GM13977 (cell line): ENCODE data around the gene IPO4.
A peak's percentile ranks its signal among the peaks of the same experiment; 100 is the strongest.

Source experiments
- DNase-seq: peaks from one replicate; pipeline ENCODE4 v3.0.0; 2012; ENCODE audit warnings: low spot score
- in situ Hi-C: fragments of 300-500 bp; cut with MboI; formaldehyde crosslinking; loops from one replicate; pipeline ENCODE4 v1.12.0; 2022; ENCODE audit warnings: low sequenced_read_pairs, low pct_unique_long_range_greater_than_20kb, mixed read lengths, inconsistent platforms; ENCODE audit not compliant: unreplicated experiment
- TF ChIP-seq, protein P1 (sequence below): IDR thresholded peaks from 2 replicates; pipeline ENCODE4 v1.5.1; 2012; ENCODE audit warnings: mild to moderate bottlenecking, control low read depth; ENCODE audit not compliant: insufficient read depth; ENCODE audit errors: extremely low read depth, missing control alignments

IPO4 gene

DNA sequence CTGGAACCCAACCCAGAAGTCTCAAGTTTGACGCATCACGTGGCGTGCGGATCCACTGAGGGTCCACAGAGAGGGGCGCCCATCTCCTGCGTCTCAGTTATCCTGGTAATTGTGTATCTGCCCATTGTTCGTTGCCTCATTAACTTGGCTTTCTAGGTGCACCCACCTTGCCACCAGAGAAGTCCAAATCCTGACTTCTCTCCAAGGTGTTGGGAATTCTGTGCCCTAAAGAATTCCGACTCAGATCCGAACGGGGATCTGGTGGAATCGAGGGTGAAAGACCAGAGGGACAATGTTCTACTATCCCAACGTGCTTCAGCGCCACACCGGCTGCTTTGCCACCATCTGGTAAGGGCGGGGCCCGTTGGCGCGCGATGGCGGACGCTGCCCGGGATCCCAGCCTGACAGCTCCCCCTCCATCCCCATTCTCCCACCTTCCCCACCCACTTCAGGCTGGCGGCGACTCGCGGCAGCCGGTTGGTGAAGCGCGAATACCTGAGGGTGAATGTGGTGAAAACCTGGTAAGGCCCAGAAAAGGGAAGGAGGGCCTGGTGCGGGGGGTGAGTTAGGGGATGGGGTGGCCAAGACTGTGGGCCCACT is 16.3 kb downstream of the IPO4 start:
- TF ChIP-seq, protein P1, sequence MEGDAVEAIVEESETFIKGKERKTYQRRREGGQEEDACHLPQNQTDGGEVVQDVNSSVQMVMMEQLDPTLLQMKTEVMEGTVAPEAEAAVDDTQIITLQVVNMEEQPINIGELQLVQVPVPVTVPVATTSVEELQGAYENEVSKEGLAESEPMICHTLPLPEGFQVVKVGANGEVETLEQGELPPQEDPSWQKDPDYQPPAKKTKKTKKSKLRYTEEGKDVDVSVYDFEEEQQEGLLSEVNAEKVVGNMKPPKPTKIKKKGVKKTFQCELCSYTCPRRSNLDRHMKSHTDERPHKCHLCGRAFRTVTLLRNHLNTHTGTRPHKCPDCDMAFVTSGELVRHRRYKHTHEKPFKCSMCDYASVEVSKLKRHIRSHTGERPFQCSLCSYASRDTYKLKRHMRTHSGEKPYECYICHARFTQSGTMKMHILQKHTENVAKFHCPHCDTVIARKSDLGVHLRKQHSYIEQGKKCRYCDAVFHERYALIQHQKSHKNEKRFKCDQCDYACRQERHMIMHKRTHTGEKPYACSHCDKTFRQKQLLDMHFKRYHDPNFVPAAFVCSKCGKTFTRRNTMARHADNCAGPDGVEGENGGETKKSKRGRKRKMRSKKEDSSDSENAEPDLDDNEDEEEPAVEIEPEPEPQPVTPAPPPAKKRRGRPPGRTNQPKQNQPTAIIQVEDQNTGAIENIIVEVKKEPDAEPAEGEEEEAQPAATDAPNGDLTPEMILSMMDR, result no peak
- no peak for DNase-seq
- in situ Hi-C loops, result no loop called here

DNA sequence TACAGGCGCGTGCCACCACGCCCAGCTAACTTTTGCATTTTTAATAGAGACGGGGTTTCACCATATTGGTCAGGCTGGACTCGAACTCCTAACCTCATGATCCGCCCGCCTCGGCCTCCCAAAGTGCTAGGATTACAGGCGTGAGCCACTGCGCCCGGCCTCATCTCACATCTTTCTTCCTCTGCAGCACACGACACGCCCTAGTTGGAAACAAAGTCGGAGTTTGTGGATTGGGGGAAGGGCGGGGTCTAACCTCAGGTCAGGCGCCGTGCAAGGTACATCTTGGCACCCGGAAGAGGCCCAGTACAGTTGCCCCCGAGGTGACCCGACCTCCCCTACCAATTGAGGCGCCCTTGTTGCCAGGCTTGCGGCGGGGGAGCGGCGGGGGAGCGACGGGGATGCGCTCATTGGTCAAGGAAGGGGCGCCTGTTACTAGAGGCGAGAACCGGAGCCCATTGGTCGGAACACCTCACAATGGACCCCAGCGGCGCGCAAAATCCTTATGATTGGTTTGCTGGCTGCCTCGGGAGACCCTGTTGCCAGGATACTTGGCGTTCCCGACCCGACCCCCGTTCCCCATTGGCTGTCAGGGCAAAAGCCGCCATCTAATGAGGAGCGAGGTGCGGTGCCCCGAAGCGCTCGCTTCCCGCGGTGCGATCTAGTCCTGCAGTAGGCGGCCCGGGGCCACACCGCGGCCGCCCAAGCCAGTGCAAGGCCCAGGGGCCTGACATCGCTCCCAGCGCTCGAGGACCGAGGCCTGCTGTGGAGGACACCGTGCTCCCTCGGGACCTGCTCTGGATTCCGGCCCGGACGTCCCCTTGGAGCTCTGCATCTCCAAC is 17.0 kb downstream of the IPO4 start, which contains the start of gene REC8:
TSS of gene REC8 (plus strand) at position 659 of the 839 bp plus-strand sequence. CDS start 473 bp downstream, outside the sequence.
- in situ Hi-C loops, result no loop called here
- TF ChIP-seq, protein P1, result no peak
- DNase-seq, result peak; percentile 98

DNA sequence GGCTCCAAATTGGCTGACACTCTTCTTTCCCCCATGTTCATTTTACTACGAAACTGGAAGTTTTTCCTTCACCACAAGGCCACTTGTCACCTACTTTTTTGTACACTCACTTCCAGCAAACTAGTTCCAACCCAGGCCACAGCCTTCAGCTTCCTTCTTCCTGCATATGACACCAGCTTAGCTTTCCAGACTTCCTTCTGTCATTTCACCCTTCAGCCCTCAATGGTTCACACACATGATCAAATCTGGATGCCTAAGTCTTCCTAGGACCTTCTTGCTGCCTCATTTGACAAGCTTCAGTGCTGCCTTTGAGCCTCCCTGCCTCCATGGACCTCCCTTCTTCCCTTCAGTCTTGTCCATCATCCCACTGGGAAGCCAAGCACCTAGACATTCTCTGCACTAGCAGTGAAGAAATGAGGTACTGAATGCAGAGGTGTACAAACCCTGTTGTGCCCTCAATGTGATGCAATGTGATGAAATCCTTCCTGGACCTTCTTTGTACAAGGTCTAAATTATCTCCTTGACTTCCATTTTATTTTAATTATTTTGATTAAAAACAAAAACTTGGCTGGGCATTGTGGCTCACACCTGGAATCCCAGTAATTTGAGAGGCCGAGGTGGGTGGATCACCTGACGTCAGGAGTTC is 21.0 kb downstream of the IPO4 start:
- DNase-seq, result no peak
- in situ Hi-C loops, result no loop called here
- TF ChIP-seq, protein P1, result no peak

DNA sequence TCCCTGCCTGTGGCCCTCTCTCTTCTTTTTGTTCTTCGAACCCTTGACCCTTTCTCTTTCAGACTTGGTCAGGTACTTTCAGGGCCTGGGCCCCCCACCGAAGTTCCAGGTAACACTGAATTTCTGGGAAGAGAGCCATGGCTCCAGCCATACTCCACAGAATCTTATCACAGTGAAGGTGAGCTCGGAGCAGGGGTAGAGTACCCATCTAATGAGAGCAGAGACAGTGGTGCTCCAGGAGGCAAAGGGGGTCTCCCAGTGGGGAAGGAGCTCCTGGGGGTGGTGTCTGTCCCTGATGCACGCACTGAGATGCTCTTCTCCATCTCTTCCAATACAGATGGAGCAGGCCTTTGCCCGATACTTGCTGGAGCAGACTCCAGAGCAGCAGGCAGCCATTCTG is 22.8 kb downstream of the IPO4 start:
- no peak for DNase-seq
- in situ Hi-C loops, result no loop called here
- TF ChIP-seq, protein P1, result no peak

DNA sequence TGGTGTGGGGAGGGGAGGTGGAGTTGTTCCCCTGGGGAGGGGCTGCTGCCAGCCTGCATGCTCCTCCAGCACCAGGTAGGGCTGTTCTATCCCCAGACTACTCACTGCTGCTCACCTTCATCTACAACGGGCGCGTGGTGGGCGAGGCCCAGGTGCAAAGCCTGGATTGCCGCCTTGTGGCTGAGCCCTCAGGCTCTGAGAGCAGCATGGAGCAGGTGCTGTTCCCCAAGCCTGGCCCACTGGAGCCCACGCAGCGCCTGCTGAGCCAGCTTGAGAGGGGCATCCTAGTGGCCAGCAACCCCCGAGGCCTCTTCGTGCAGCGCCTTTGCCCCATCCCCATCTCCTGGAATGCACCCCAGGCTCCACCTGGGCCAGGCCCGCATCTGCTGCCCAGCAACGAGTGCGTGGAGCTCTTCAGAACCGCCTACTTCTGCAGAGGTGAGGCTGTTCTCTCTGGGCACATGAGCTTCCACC is 24.1 kb downstream of the IPO4 start:
- in situ Hi-C loops, result no loop called here
- DNase-seq, result no peak
- TF ChIP-seq, protein P1, result no peak

DNA sequence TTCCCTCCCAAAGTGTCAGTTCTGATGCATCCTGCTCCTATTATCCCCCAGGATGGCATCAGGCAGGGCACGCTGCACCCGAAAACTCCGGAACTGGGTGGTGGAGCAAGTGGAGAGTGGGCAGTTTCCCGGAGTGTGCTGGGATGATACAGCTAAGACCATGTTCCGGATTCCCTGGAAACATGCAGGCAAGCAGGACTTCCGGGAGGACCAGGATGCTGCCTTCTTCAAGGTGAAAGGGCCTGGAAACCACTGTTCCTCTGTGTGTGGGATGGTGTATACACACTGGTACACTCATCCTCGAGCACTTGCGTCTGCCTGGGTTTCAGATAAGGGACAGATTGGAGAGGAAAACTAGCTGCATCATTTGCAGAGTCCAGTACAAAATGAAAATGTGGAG is 26.5 kb downstream of the IPO4 start:
- no peak for DNase-seq
- in situ Hi-C loops, result no loop called here
- TF ChIP-seq, protein P1, result no peak
